Activated CD4-positive, alpha-beta memory T cell treated with anti-CD3 and anti-CD28 coated beads, Interleukin-2, amount 10 ng/mL, durations not matched to agents 7 days and 5 days (primary cell): Measurements from ENCODE around the gene PRKCH. TPM values are rescaled to one million over a fixed set of nuclear protein-coding genes. Genes with fewer than 3 reads are reported as not detected.

Experiments
- CTCF ChIA-PET: fragments of 350-600 bp; sonication (Branson Sonifier 250); formaldehyde crosslinking; loops from one replicate; lab custom pipeline; 2021; ENCODE audit warnings: antibody characterized with exemption, inconsistent platforms; lab: Charles Lee
- POLR2A ChIA-PET: fragments of 350-600 bp; sonication (Branson Sonifier 250); formaldehyde crosslinking; loops from one replicate; lab custom pipeline; 2021; ENCODE audit warnings: antibody characterized with exemption; lab: Charles Lee
- DNase-seq: peaks from one replicate; pipeline ENCODE4 v3.0.0-alpha.2; 2020
- H3K27ac Mint-ChIP-seq: one replicate; pipeline ENCODE4 v1.8.0; 2021; ENCODE audit warnings: mild to moderate bottlenecking, mixed read lengths
- H3K27me3 Mint-ChIP-seq: one replicate; pipeline ENCODE4 v1.8.0; 2021; ENCODE audit warnings: mixed read lengths
- H3K36me3 Mint-ChIP-seq: one replicate; pipeline ENCODE4 v1.8.0; 2021; ENCODE audit warnings: low read depth, mixed read lengths
- H3K4me1 Mint-ChIP-seq: one replicate; pipeline ENCODE4 v1.8.0; 2021; ENCODE audit warnings: mixed read lengths
- H3K4me3 Mint-ChIP-seq: one replicate; pipeline ENCODE4 v1.8.0; 2021; ENCODE audit warnings: mild to moderate bottlenecking, mixed read lengths
- H3K9me3 Mint-ChIP-seq: one replicate; pipeline ENCODE4 v1.8.0; 2021; ENCODE audit warnings: mixed read lengths
- total RNA-seq, 2 experiments: library from RNA; stranded (reverse); gene quantifications; one replicate each; pipeline ENCODE4 v1.2.3, GENCODE V29; 2021

Gene PRKCH
- total RNA-seq = 100 to 1,000 TPM; 186 to 195 TPM

- Mint-ChIP-seq H3K4me3 (peak within 1 kb of the TSS; percentile 87), H3K36me3 (peaks cover 41% of the 10 kb centered on the region), H3K27me3 (no peaks in the 10 kb centered on the region), H3K9me3 (peaks cover 2% of the 10 kb centered on the region), H3K4me1 (peaks cover 24% of the 10 kb centered on the region), H3K27ac (peak within 1 kb of the TSS; percentile 86)
- CTCF ChIA-PET = interaction anchor here (0.6 to 4.1 kb wide), 6 partner anchors 9 to 134 kb away, joined by 3 to 54 read pairs (median 6); no protein-coding TSS in a partner anchor
- DNase-seq = peak; percentile 91
- POLR2A ChIA-PET = interaction anchor here (0.6 to 10.4 kb wide), 16 partner anchors 8 to 376 kb away, joined by 3 to 366 read pairs (median 5); no protein-coding TSS in a partner anchor
These were observed at the start of gene PRKCH for GRCh38 chr14:61321385-61322010. Gene PRKCH, plus strand, starts transcription at chr14:61321579. Its CDS starts 523 bp downstream, at chr14:61322102.

GRCh38 chr14:61277232-61277631, 44.1 kb upstream of the PRKCH start:
- no peak overlapping the region for H3K27ac Mint-ChIP-seq
- H3K4me3 Mint-ChIP-seq = no peak overlapping the region
- H3K4me1 Mint-ChIP-seq = peaks cover 19% of the 10 kb centered on the region
- ChIA-PET POLR2A (no interaction called here), CTCF (interaction anchor here (0.7 to 1.3 kb wide), 3 partner anchors 8 to 563 kb away, joined by 3 read pairs; no protein-coding TSS in a partner anchor)
- no peaks in the 10 kb centered on the region for H3K36me3 Mint-ChIP-seq
- no peak for DNase-seq
- H3K27me3 Mint-ChIP-seq = peaks cover 50% of the 10 kb centered on the region
- H3K9me3 Mint-ChIP-seq = no peaks in the 10 kb centered on the region

GRCh38 chr14:61277784-61278183, 43.6 kb upstream of the PRKCH start:
- peaks cover 48% of the 10 kb centered on the region for H3K27me3 Mint-ChIP-seq
- DNase-seq = no peak
- peaks cover 21% of the 10 kb centered on the region for H3K4me1 Mint-ChIP-seq
- ChIA-PET POLR2A (no interaction called here), CTCF (interaction anchor here (0.7 to 1.3 kb wide), 3 partner anchors 8 to 563 kb away, joined by 3 read pairs; no protein-coding TSS in a partner anchor)
- H3K4me3 Mint-ChIP-seq = no peak overlapping the region
- no peaks in the 10 kb centered on the region for H3K9me3 Mint-ChIP-seq
- H3K27ac Mint-ChIP-seq = no peak overlapping the region
- no peaks in the 10 kb centered on the region for H3K36me3 Mint-ChIP-seq

- Mint-ChIP-seq H3K27me3 (peaks cover 41% of the 10 kb centered on the region), H3K4me1 (peaks cover 32% of the 10 kb centered on the region), H3K27ac (no peak overlapping the region), H3K36me3 (no peaks in the 10 kb centered on the region), H3K9me3 (no peaks in the 10 kb centered on the region), H3K4me3 (no peak overlapping the region)
- POLR2A ChIA-PET = no interaction called here
- CTCF ChIA-PET = interaction anchor here (0.6 to 0.9 kb wide), 2 partner anchors 9 to 558 kb away, joined by 3 to 4 read pairs; no protein-coding TSS in a partner anchor
- DNase-seq = no peak
These were observed 42.3 kb upstream of the PRKCH start for GRCh38 chr14:61279082-61279481.

GRCh38 chr14:61280092-61280525, 41.3 kb upstream of the PRKCH start:
- Mint-ChIP-seq H3K4me3 (peak overlapping the region; percentile 80), H3K27ac (peak overlapping the region; percentile 62), H3K36me3 (no peaks in the 10 kb centered on the region), H3K9me3 (no peaks in the 10 kb centered on the region), H3K4me1 (peaks cover 36% of the 10 kb centered on the region), H3K27me3 (peaks cover 34% of the 10 kb centered on the region)
- DNase-seq = peak; percentile 47
- CTCF ChIA-PET = interaction anchor here (0.5 to 3.4 kb wide), 17 partner anchors 9 to 949 kb away, joined by 3 to 17 read pairs (median 4); no protein-coding TSS in a partner anchor
- POLR2A ChIA-PET = interaction anchor here (1.1 to 1.4 kb wide), 2 partner anchors 172 to 415 kb away, joined by 3 read pairs; partner anchors contain the start of gene HIF1A

- H3K36me3 Mint-ChIP-seq = no peaks in the 10 kb centered on the region
- peak; percentile 77 for DNase-seq
- CTCF ChIA-PET = interaction anchor here (0.9 to 3.4 kb wide), 16 partner anchors 8 to 949 kb away, joined by 3 to 17 read pairs (median 4); no protein-coding TSS in a partner anchor
These were observed 40.7 kb upstream of the PRKCH start for GRCh38 chr14:61280526-61281185.

GRCh38 chr14:61281186-61281947, 40.0 kb upstream of the PRKCH start, which contains the start of gene TMEM30B:
Gene TMEM30B, minus strand, starts transcription at chr14:61281338. Its CDS starts 191 bp downstream, at chr14:61281147.
- POLR2A ChIA-PET = interaction anchor here (0.8 to 1.4 kb wide), 4 partner anchors 37 to 414 kb away, joined by 3 read pairs; partner anchors contain the start of gene HIF1A
- peak within 1 kb of the TSS; percentile 62 for H3K27ac Mint-ChIP-seq
- peak within 1 kb of the TSS; percentile 80 for H3K4me3 Mint-ChIP-seq
- H3K27me3 Mint-ChIP-seq = peaks cover 27% of the 10 kb centered on the region
- CTCF ChIA-PET = interaction anchor here (0.6 to 3.4 kb wide), 21 partner anchors 8 to 950 kb away, joined by 3 to 17 read pairs (median 4); no protein-coding TSS in a partner anchor
- H3K36me3 Mint-ChIP-seq = no peaks in the 10 kb centered on the region
- H3K9me3 Mint-ChIP-seq = no peaks in the 10 kb centered on the region
- DNase-seq = peak; percentile 22
- peaks cover 46% of the 10 kb centered on the region for H3K4me1 Mint-ChIP-seq

More at GRCh38 chr14:61280526-61281185, 40.7 kb upstream of the PRKCH start:
- H3K27ac Mint-ChIP-seq = peak overlapping the region; percentile 62
- peaks cover 31% of the 10 kb centered on the region for H3K27me3 Mint-ChIP-seq
- no peaks in the 10 kb centered on the region for H3K9me3 Mint-ChIP-seq
- POLR2A ChIA-PET = interaction anchor here (0.8 to 1.4 kb wide), 4 partner anchors 38 to 414 kb away, joined by 3 read pairs; partner anchors contain the start of gene HIF1A
- H3K4me1 Mint-ChIP-seq = peaks cover 40% of the 10 kb centered on the region
- peak overlapping the region; percentile 80 for H3K4me3 Mint-ChIP-seq

- no peak for DNase-seq
- Mint-ChIP-seq H3K27me3 (peaks cover 24% of the 10 kb centered on the region), H3K36me3 (no peaks in the 10 kb centered on the region), H3K27ac (no peak overlapping the region), H3K9me3 (no peaks in the 10 kb centered on the region), H3K4me1 (peaks cover 51% of the 10 kb centered on the region), H3K4me3 (peak overlapping the region; percentile 64)
- POLR2A ChIA-PET = interaction anchor here (0.8 kb wide), 1 partner anchor 41 kb away, joined by 3 read pairs; no protein-coding TSS in a partner anchor
- CTCF ChIA-PET = interaction anchor here (0.6 to 3.4 kb wide), 9 partner anchors 10 to 300 kb away, joined by 3 to 17 read pairs (median 3); no protein-coding TSS in a partner anchor
These were observed 39.5 kb upstream of the PRKCH start for GRCh38 chr14:61281948-61282275.

- Mint-ChIP-seq H3K27ac (no peak overlapping the region), H3K4me1 (peaks cover 54% of the 10 kb centered on the region), H3K36me3 (no peaks in the 10 kb centered on the region), H3K4me3 (no peak overlapping the region), H3K27me3 (peaks cover 23% of the 10 kb centered on the region), H3K9me3 (no peaks in the 10 kb centered on the region)
- CTCF ChIA-PET = interaction anchor here (0.7 to 3.4 kb wide), 4 partner anchors 10 to 301 kb away, joined by 3 to 17 read pairs (median 3); no protein-coding TSS in a partner anchor
- POLR2A ChIA-PET = interaction anchor here (0.8 kb wide), 1 partner anchor 40 kb away, joined by 3 read pairs; no protein-coding TSS in a partner anchor
- DNase-seq = no peak
These were observed 38.6 kb upstream of the PRKCH start for GRCh38 chr14:61282746-61283145.

GRCh38 chr14:61284001-61284400, 37.4 kb upstream of the PRKCH start:
- ChIA-PET CTCF (interaction anchor here (0.6 to 1.0 kb wide), 2 partner anchors 15 to 269 kb away, joined by 3 read pairs; no protein-coding TSS in a partner anchor), POLR2A (interaction anchor here (1.0 kb wide), 1 partner anchor 60 kb away, joined by 3 read pairs; no protein-coding TSS in a partner anchor)
- peak; percentile 30 for DNase-seq
- no peaks in the 10 kb centered on the region for H3K9me3 Mint-ChIP-seq
- H3K27me3 Mint-ChIP-seq = peaks cover 19% of the 10 kb centered on the region
- no peak overlapping the region for H3K4me3 Mint-ChIP-seq
- peak overlapping the region; percentile 13 for H3K27ac Mint-ChIP-seq
- no peaks in the 10 kb centered on the region for H3K36me3 Mint-ChIP-seq
- H3K4me1 Mint-ChIP-seq = peaks cover 59% of the 10 kb centered on the region

- no peak for DNase-seq
- Mint-ChIP-seq H3K27ac (no peak overlapping the region), H3K36me3 (no peaks in the 10 kb centered on the region), H3K9me3 (no peaks in the 10 kb centered on the region), H3K27me3 (peaks cover 6% of the 10 kb centered on the region), H3K4me3 (no peak overlapping the region), H3K4me1 (peaks cover 49% of the 10 kb centered on the region)
- POLR2A ChIA-PET = interaction anchor here (1.0 kb wide), 1 partner anchor 11 kb away, joined by 3 read pairs; no protein-coding TSS in a partner anchor
- CTCF ChIA-PET = interaction anchor here (0.9 to 1.6 kb wide), 15 partner anchors 8 to 552 kb away, joined by 3 to 7 read pairs (median 4); no protein-coding TSS in a partner anchor
These were observed 36.0 kb upstream of the PRKCH start for GRCh38 chr14:61285364-61285763.
